ENCODE data around the gene LHFPL3. TPM values are rescaled to one million over a fixed set of nuclear protein-coding genes. Genes with fewer than 3 reads are reported as not detected.

Gene LHFPL3
- total RNA-seq, 4 donors from 2014 or later, result not detected

DNA sequence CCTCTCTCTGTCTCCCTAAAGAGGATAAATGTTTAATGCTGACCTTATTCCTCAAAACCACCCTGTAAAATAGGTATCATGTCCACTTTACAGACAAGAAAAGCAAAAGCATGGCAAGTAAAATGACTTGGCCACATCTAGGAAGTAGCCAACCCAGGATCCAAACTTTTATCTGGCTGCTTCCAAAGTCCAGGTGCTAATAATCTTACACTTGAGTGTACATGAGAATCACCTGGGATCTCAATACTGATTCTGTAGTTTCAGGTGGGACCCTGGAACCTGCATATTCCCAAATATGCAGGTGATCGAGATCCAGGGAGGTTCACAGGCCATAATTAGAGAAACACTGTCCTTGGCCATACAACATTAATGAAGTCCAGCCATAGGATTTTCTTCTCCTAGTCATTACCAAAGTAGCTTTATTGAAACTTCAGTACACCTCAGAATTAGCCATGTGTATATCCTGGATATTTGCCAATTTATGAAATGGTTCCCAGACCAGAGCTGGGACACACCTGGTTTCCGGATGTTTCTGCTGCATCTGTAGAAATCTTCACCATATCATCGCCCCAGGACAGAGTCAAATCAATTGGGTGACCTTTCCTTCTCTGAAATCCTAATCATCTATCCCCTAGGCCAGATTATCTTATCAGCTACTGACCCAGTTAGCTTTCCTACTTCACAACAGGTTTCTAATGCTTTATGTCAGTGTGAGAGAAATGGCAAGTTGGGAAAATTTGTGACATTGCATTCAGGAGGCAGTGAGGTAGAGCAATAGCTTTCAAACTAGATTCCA, 566.5 kb downstream of the LHFPL3 start:
- Histone ChIP-seq H3K4me3 (no peak overlapping the region), H3K4me1 (peaks cover 0 to 12% (median 0%) of the 10 kb centered on the region in 4 donors), H3K9me3 (no peaks in the 10 kb centered on the region), H3K27ac (peak overlapping the region in 2 of 4 donors; percentile 46 to 49), H3K27me3 (no peaks in the 10 kb centered on the region), H3K36me3 (no peaks in the 10 kb centered on the region)
- TF ChIP-seq, protein P1, sequence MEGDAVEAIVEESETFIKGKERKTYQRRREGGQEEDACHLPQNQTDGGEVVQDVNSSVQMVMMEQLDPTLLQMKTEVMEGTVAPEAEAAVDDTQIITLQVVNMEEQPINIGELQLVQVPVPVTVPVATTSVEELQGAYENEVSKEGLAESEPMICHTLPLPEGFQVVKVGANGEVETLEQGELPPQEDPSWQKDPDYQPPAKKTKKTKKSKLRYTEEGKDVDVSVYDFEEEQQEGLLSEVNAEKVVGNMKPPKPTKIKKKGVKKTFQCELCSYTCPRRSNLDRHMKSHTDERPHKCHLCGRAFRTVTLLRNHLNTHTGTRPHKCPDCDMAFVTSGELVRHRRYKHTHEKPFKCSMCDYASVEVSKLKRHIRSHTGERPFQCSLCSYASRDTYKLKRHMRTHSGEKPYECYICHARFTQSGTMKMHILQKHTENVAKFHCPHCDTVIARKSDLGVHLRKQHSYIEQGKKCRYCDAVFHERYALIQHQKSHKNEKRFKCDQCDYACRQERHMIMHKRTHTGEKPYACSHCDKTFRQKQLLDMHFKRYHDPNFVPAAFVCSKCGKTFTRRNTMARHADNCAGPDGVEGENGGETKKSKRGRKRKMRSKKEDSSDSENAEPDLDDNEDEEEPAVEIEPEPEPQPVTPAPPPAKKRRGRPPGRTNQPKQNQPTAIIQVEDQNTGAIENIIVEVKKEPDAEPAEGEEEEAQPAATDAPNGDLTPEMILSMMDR (IDR thresholded peaks at IDR 0.05), result no peak
- TF ChIP-seq POLR2A (IDR thresholded peaks at IDR 0.05), result no peak
- no peak for DNase-seq

DNA sequence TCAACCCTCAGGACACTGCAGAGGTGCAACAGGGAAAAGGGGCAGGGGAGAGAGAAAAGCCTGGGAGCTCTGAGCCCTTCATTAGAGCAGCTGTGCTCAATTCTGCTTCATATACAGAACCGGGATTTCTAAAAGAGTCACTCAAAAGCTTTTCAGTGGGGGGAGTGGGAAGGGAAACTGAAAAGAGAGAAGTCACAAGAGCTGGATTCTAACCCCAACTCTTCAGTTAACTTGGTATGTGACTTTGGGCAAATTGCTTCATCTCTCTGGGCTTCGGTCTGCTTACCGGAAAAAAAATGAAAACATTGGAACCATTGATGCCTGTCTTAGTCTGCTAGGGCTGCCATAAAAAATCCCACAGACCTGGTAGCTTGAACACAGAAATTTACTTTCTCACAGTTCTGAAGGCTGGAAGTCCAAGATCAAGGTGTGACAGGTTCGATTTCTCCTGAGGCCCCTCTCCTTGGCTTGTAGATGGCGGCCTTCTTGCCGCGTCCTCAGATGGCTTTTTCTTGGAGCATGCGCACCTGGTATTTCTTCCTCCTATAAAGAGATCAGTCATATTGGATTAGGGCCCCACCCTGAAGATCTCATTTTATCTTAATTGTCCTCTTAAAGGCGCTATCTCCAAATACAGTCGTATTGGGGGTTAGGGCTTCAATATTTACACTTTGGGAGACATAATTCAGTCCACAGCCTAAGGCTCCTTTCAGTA, 567.3 kb downstream of the LHFPL3 start:
- no peaks in the 10 kb centered on the region for H3K36me3 ChIP-seq
- H3K9me3 ChIP-seq, result no peaks in the 10 kb centered on the region
- no peaks in the 10 kb centered on the region for H3K27me3 ChIP-seq
- peaks cover 0 to 12% (median 0%) of the 10 kb centered on the region in 4 donors for H3K4me1 ChIP-seq
- TF ChIP-seq, protein P1 (IDR thresholded peaks at IDR 0.05), result no peak
- TF ChIP-seq POLR2A (IDR thresholded peaks at IDR 0.05), result no peak
- H3K4me3 ChIP-seq, result no peak overlapping the region
- DNase-seq, result no peak
- H3K27ac ChIP-seq, result no peak overlapping the region

DNA sequence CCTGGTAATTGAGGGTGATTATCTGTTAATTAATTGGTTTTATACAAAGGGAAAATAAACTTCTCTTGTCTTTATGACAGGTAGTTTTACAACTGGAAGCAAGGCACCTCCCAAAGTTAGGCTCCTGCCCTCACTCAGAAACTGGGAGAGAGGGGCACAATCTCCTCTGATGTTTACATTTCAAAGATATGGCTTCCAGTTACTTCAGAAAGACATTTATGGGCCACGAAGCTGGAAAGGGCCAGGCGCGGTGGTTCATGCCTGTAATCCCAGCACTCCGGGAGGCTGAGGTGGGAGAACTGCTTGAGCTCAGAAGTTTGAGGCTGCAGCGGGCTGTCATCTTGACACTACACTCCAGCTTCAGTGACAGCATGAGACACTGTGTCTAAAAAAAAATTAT, 570.0 kb downstream of the LHFPL3 start:
- H3K4me1 ChIP-seq, result peaks cover 0 to 12% (median 0%) of the 10 kb centered on the region in 4 donors
- no peaks in the 10 kb centered on the region for H3K36me3 ChIP-seq
- no peak overlapping the region for H3K4me3 ChIP-seq
- H3K27me3 ChIP-seq, result no peaks in the 10 kb centered on the region
- H3K27ac ChIP-seq, result no peak overlapping the region
- no peaks in the 10 kb centered on the region for H3K9me3 ChIP-seq
- TF ChIP-seq POLR2A (IDR thresholded peaks at IDR 0.05), result no peak
- TF ChIP-seq, protein P1 (IDR thresholded peaks at IDR 0.05), result no peak
- no peak for DNase-seq

DNA sequence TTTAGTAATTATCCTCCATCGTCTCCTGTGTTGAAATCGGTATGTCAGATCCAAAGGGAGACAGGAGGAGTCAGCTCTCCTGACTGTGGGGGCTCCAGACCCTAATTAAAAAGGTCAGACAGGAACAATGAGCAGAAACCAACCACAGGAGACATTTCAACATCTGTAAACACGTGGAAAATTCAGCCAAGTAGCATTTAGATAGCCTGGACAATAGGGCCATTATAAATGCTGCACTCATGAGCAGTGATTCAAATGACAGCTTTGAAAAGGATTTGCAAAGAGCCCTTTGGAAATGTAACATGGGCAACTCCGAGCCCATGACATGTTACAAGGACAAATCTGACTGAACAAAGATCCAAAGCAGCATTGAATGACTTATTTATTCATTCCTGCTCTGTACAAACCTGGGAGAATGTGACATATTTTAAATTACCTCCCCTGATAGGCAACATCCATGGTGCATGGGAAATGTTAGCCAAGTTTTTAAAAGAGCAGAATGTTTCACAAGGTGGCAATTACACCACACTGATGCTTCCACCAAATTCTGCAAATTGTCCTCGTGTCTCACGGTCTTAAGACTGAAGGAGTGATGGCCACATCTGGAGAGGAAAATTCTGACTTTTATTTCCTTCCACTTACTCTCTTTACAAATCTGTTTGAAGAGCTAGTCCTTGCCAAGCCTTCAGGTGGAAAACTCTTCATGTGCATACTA, 572.3 kb downstream of the LHFPL3 start:
- H3K27me3 ChIP-seq, result no peaks in the 10 kb centered on the region
- no peak overlapping the region for H3K4me3 ChIP-seq
- H3K4me1 ChIP-seq, result peaks cover 0 to 7% (median 0%) of the 10 kb centered on the region in 4 donors
- DNase-seq, result no peak
- H3K36me3 ChIP-seq, result no peaks in the 10 kb centered on the region
- no peaks in the 10 kb centered on the region for H3K9me3 ChIP-seq
- TF ChIP-seq POLR2A (IDR thresholded peaks at IDR 0.05), result no peak
- TF ChIP-seq, protein P1 (IDR thresholded peaks at IDR 0.05), result no peak
- no peak overlapping the region for H3K27ac ChIP-seq

DNA sequence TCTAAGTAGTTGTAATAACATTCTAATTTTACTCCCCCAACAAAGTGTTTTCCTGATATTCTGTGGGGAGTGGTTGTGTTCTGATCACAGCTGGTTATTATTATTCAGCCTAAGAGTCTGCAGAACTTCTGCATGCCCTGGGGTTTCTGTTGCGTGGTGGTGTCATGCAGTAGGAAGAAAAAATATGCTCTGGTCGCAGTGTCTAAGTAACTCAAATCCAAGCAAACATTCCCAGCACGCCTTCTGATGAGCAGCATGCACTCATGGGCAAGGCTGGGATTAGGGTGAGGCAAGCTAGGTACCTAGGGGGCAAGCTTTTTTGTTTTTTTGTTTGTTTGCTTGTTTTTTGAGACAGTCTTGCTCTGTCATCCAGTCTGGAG, 572.8 kb downstream of the LHFPL3 start:
- H3K9me3 ChIP-seq, result no peaks in the 10 kb centered on the region
- H3K4me1 ChIP-seq, result peaks cover 0 to 6% (median 0%) of the 10 kb centered on the region in 4 donors
- H3K36me3 ChIP-seq, result no peaks in the 10 kb centered on the region
- H3K4me3 ChIP-seq, result no peak overlapping the region
- no peak overlapping the region for H3K27ac ChIP-seq
- DNase-seq, result no peak
- no peaks in the 10 kb centered on the region for H3K27me3 ChIP-seq
- TF ChIP-seq, protein P1 (IDR thresholded peaks at IDR 0.05), result no peak
- no peak for TF ChIP-seq POLR2A (IDR thresholded peaks at IDR 0.05)

Data from Peyer's patch (tissue), 4 donors.